ENCODE data around the gene KIR3DL2. TPM values are rescaled to one million over a fixed set of nuclear protein-coding genes. Genes with fewer than 3 reads are reported as not detected.
"Not testable (repeated sequence)": the region's sequence is repeated elsewhere in the genome, so short reads cannot be mapped to it uniquely, and the experiment has no call there.

Gene KIR3DL2
- total RNA-seq, 1 experiment from 2014 or later: not detected

- H3K4me3 ChIP-seq; H3F3A ChIP-seq (ENCODE audit: insufficient read depth, low read depth); H3K9me3 ChIP-seq (ENCODE audit: insufficient read depth, low read depth); H4K20me1 ChIP-seq (ENCODE audit: insufficient read depth); H3K27ac ChIP-seq; H3K36me3 ChIP-seq (ENCODE audit: low read depth); H3K9me2 ChIP-seq (ENCODE audit: insufficient read depth); H3K4me1 ChIP-seq (replicated peaks; ENCODE audit: insufficient read depth); POLR2A ChIA-PET (ENCODE audit: unreplicated experiment); CTCF ChIA-PET; DNase-seq; H2AFZ ChIP-seq; H3K4me2 ChIP-seq; intact Hi-C loops (cut with micrococcal nuclease; ENCODE audit: unreplicated experiment); H3K79me2 ChIP-seq (ENCODE audit: low read depth); BruUV-seq (replicated peaks): not testable (repeated sequence)
- H3K27me3 ChIP-seq (ENCODE audit: insufficient read depth, low read depth): peaks cover 55% of the 10 kb centered on the region
These were observed 9.2 kb downstream of the KIR3DL2 start for GRCh38 chr19:54859421-54859820.

- H3K4me2 ChIP-seq; H3K79me2 ChIP-seq (ENCODE audit: low read depth); H2AFZ ChIP-seq; DNase-seq; BruUV-seq (replicated peaks); H3K9me3 ChIP-seq (ENCODE audit: insufficient read depth, low read depth); H3K4me3 ChIP-seq; H3K4me1 ChIP-seq (replicated peaks; ENCODE audit: insufficient read depth); H3K9me2 ChIP-seq (ENCODE audit: insufficient read depth); H3K27ac ChIP-seq; intact Hi-C loops (cut with micrococcal nuclease; ENCODE audit: unreplicated experiment); H3K36me3 ChIP-seq (ENCODE audit: low read depth); H3F3A ChIP-seq (ENCODE audit: insufficient read depth, low read depth); CTCF ChIA-PET; H4K20me1 ChIP-seq (ENCODE audit: insufficient read depth); POLR2A ChIA-PET (ENCODE audit: unreplicated experiment): not testable (repeated sequence)
- H3K27me3 ChIP-seq (ENCODE audit: insufficient read depth, low read depth): peaks cover 59% of the 10 kb centered on the region
These were observed 13.2 kb downstream of the KIR3DL2 start for GRCh38 chr19:54863459-54863858.

- CTCF ChIA-PET: no interaction called here
- Histone ChIP-seq H3K79me2 (ENCODE audit: low read depth) (no peaks in the 10 kb centered on the region), H3K36me3 (ENCODE audit: low read depth) (no peaks in the 10 kb centered on the region), H3K4me1 (replicated peaks; ENCODE audit: insufficient read depth) (no peaks in the 10 kb centered on the region), H3K4me2 (no peak overlapping the region), H3K27ac (no peak overlapping the region), H3K9me3 (ENCODE audit: insufficient read depth, low read depth) (no peaks in the 10 kb centered on the region), H3K27me3 (ENCODE audit: insufficient read depth, low read depth) (peaks cover 86% of the 10 kb centered on the region), H3K9me2 (ENCODE audit: insufficient read depth) (no peaks in the 10 kb centered on the region), H3F3A (ENCODE audit: insufficient read depth, low read depth) (no peaks in the 10 kb centered on the region), H4K20me1 (ENCODE audit: insufficient read depth) (0 out of 2 replicates have a peak, but pooled peaks cover 3% of the 10 kb centered on the region), H3K4me3 (no peak overlapping the region), H2AFZ (no peak overlapping the region)
- POLR2A ChIA-PET (ENCODE audit: unreplicated experiment): no interaction called here
- no peak for DNase-seq
- no peak for TF ChIP-seq CTCF (conservative IDR thresholded peaks at IDR 0.05)
- TF ChIP-seq EZH2 (IDR thresholded peaks at IDR 0.05; ENCODE audit: low read depth): no peak
- no TSS peak for BruUV-seq (replicated peaks)
- intact Hi-C loops (cut with micrococcal nuclease; ENCODE audit: unreplicated experiment): no loop called here
These were observed 21.5 kb downstream of the KIR3DL2 start for GRCh38 chr19:54871696-54872095.

GRCh38 chr19:54873990-54874389, 23.7 kb downstream of the KIR3DL2 start, which contains the start of gene FCAR:
Gene FCAR (plus strand): TSS chr19:54874235. CDS start chr19:54874290, 55 bp downstream.
- TF ChIP-seq CTCF (conservative IDR thresholded peaks at IDR 0.05) (no peak), EZH2 (IDR thresholded peaks at IDR 0.05; ENCODE audit: low read depth) (no peak)
- ChIA-PET CTCF (interaction anchor here (0.6 kb wide), 1 partner anchor 145 kb away, joined by 3 read pairs; no protein-coding TSS in a partner anchor), POLR2A (ENCODE audit: unreplicated experiment) (no interaction called here)
- H3K4me1 ChIP-seq (replicated peaks; ENCODE audit: insufficient read depth): no peaks in the 10 kb centered on the region
- H3K36me3 ChIP-seq (ENCODE audit: low read depth): no peaks in the 10 kb centered on the region
- H3K27me3 ChIP-seq (ENCODE audit: insufficient read depth, low read depth): peaks cover 90% of the 10 kb centered on the region
- intact Hi-C loops (cut with micrococcal nuclease; ENCODE audit: unreplicated experiment): no loop called here
- no peak within 1 kb of the TSS for H3K27ac ChIP-seq
- no peak within 1 kb of the TSS for H3K4me2 ChIP-seq
- no TSS peak for BruUV-seq (replicated peaks)
- H4K20me1 ChIP-seq (ENCODE audit: insufficient read depth): 0 out of 2 replicates have a peak, but pooled peaks cover 3% of the 10 kb centered on the region
- no peak within 1 kb of the TSS for H2AFZ ChIP-seq
- no peaks in the 10 kb centered on the region for H3F3A ChIP-seq (ENCODE audit: insufficient read depth, low read depth)
- no peaks in the 10 kb centered on the region for H3K9me2 ChIP-seq (ENCODE audit: insufficient read depth)
- H3K79me2 ChIP-seq (ENCODE audit: low read depth): no peaks in the 10 kb centered on the region
- DNase-seq: no peak
- H3K4me3 ChIP-seq: no peak within 1 kb of the TSS
- H3K9me3 ChIP-seq (ENCODE audit: insufficient read depth, low read depth): no peaks in the 10 kb centered on the region
